ENCODE data around the gene FRMD4A.
"Not testable (repeated sequence)": the region's sequence is repeated elsewhere in the genome, so short reads cannot be mapped to it uniquely, and the experiment has no call there.

Gene FRMD4A

GRCh38 chr10:13731799-13732198, 598.9 kb downstream of the FRMD4A start:
- no peak for DNase-seq

GRCh38 chr10:13730956-13731355, 599.8 kb downstream of the FRMD4A start:
- DNase-seq, result no peak

- DNase-seq, result no peak
Measured at GRCh38 chr10:13730306-13730652, 600.4 kb downstream of the FRMD4A start.

- DNase-seq, result no peak
Measured at GRCh38 chr10:13729586-13730305, 601.0 kb downstream of the FRMD4A start.

GRCh38 chr10:13728898-13729535, 601.7 kb downstream of the FRMD4A start:
- DNase-seq, result no peak

- DNase-seq, result no peak
Measured at GRCh38 chr10:13725594-13725993, 605.1 kb downstream of the FRMD4A start.

GRCh38 chr10:13724484-13724883, 606.2 kb downstream of the FRMD4A start:
- no peak for DNase-seq

- DNase-seq, result no peak
Measured at GRCh38 chr10:13722747-13723653, 607.7 kb downstream of the FRMD4A start.

- no peak for DNase-seq
Measured at GRCh38 chr10:13721486-13721885, 609.2 kb downstream of the FRMD4A start.

GRCh38 chr10:13720699-13721098, 610.0 kb downstream of the FRMD4A start:
- no peak for DNase-seq

GRCh38 chr10:13719425-13719824, 611.3 kb downstream of the FRMD4A start:
- DNase-seq, result no peak

- DNase-seq, result no peak
Measured at GRCh38 chr10:13718820-13719219, 611.9 kb downstream of the FRMD4A start.

- DNase-seq, result no peak
Measured at GRCh38 chr10:13717936-13718772, 612.6 kb downstream of the FRMD4A start.

GRCh38 chr10:13717571-13717935, 613.2 kb downstream of the FRMD4A start:
- DNase-seq, result no peak

- DNase-seq, result no peak
Measured at GRCh38 chr10:13716081-13717071, 614.3 kb downstream of the FRMD4A start.

GRCh38 chr10:13715596-13715995, 615.1 kb downstream of the FRMD4A start:
- DNase-seq, result not testable (repeated sequence)

GRCh38 chr10:13715100-13715499, 615.6 kb downstream of the FRMD4A start:
- DNase-seq, result no peak

- DNase-seq, result no peak
Measured at GRCh38 chr10:13712837-13713581, 617.7 kb downstream of the FRMD4A start.

- DNase-seq, result no peak
Measured at GRCh38 chr10:13712476-13712836, 618.3 kb downstream of the FRMD4A start.

GRCh38 chr10:13711291-13711690, 619.4 kb downstream of the FRMD4A start:
- no peak for DNase-seq

All from COR-L47 (cell line).